ENCODE data around the gene SUSD2. TPM values are rescaled to one million over a fixed set of nuclear protein-coding genes. Genes with fewer than 3 reads are reported as not detected.

Gene SUSD2
- polyA plus RNA-seq, 1 donor (not counting 4 experiments of a cell fraction or from before 2014, with no cell fraction given) = 0.01 TPM

DNA sequence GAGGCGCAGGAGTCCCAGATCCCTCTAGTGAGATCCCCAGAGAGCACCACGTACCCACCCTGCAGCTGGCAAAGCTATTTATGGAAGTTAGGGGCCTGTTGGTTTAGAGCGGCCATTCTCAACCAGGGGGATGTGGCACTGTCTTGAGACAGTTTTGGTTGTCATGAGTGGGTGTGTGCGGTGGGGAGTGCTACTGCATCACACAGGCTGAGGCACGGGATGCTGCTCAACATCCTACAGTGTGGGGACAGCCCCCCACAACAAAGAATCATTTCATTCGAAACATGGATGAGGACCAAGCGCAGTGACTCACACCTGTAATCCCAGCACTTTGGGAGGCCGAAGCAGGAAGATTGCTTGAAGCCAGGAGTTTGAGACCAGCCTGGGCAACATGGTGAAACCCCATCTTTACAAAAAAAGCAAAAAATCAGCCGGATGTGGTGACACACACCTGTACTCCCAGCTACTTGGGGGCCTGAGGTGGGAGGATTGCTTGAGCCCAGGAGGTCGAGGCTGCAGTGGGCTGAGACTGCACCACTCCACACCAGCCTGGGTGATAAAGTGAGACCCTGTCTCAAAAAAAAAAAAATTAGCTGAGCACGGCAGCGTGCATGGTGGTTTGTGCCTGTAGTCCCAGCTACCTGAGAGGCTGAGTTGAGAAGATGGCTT lies 35.4 kb downstream of the SUSD2 start:
- no peak for FAIRE-seq
- Histone ChIP-seq H3K36me3 (ENCODE audit: control insufficient read depth in 2 of 2, extremely low read depth in 1 of 2, insufficient read depth in 2 of 2, low read length in 2 of 2) (no peaks in the 10 kb centered on the region), H3K4me3 (ENCODE audit: control insufficient read depth in 2 of 3, extremely low read depth in 1 of 3, insufficient read depth in 2 of 3, low read depth in 1 of 3, low read length in 3 of 3) (no peak overlapping the region), H3K27ac (ENCODE audit: control insufficient read depth, insufficient read depth, low read length) (no peak overlapping the region), H2AFZ (ENCODE audit: control insufficient read depth, low read length) (no peak overlapping the region), H3K4me1 (ENCODE audit: control insufficient read depth, extremely low read depth, insufficient read depth, low read length) (no peaks in the 10 kb centered on the region), H3K4me2 (ENCODE audit: control insufficient read depth, extremely low read depth, insufficient read depth, low read depth, low read length) (no peak overlapping the region), H3K27me3 (ENCODE audit: control insufficient read depth, extremely low read depth, insufficient read depth, low read length) (no peaks in the 10 kb centered on the region), H3K9me1 (ENCODE audit: control insufficient read depth, extremely low read depth, insufficient read depth, low read length) (no peaks in the 10 kb centered on the region), H3K79me2 (ENCODE audit: control insufficient read depth, insufficient read depth, low read length) (no peaks in the 10 kb centered on the region), H3K9me3 (ENCODE audit: control insufficient read depth, low read depth, low read length) (no peaks in the 10 kb centered on the region), H3K9ac (ENCODE audit: control insufficient read depth, extremely low read depth, insufficient read depth, low read length) (no peak overlapping the region), H4K20me1 (ENCODE audit: control insufficient read depth, extremely low read depth, insufficient read depth, low read length) (no peaks in the 10 kb centered on the region)
- TF ChIP-seq CTCF (optimal IDR thresholded peaks at IDR 0.05 in 1 of 3, IDR thresholded peaks at IDR 0.05 in 1 of 3, conservative IDR thresholded peaks at IDR 0.05 in 1 of 3; ENCODE audit: extremely low read depth in 1 of 3, insufficient read depth in 2 of 3, low read length in 3 of 3) = no peak
- no peak for TF ChIP-seq EZH2 (IDR thresholded peaks at IDR 0.05; ENCODE audit: low read length)
- DNase-seq (ENCODE audit: low read depth, low spot score) = no peak
- dilution Hi-C loops (cut with MboI; ENCODE audit: extremely low pct_ligation_motif_present, low sequenced_read_pairs) = no loop called here

- no peak overlapping the region for H3K4me2 ChIP-seq (ENCODE audit: control insufficient read depth, extremely low read depth, insufficient read depth, low read depth, low read length)
- no peak overlapping the region for H3K27ac ChIP-seq (ENCODE audit: control insufficient read depth, insufficient read depth, low read length)
- no peaks in the 10 kb centered on the region for H3K9me1 ChIP-seq (ENCODE audit: control insufficient read depth, extremely low read depth, insufficient read depth, low read length)
- no peaks in the 10 kb centered on the region for H3K79me2 ChIP-seq (ENCODE audit: control insufficient read depth, insufficient read depth, low read length)
- dilution Hi-C loops (cut with MboI; ENCODE audit: extremely low pct_ligation_motif_present, low sequenced_read_pairs) = no loop called here
- H3K27me3 ChIP-seq (ENCODE audit: control insufficient read depth, extremely low read depth, insufficient read depth, low read length) = no peaks in the 10 kb centered on the region
- H3K4me3 ChIP-seq (ENCODE audit: control insufficient read depth in 2 of 3, extremely low read depth in 1 of 3, insufficient read depth in 2 of 3, low read depth in 1 of 3, low read length in 3 of 3) = no peak overlapping the region
- no peaks in the 10 kb centered on the region for H4K20me1 ChIP-seq (ENCODE audit: control insufficient read depth, extremely low read depth, insufficient read depth, low read length)
- H2AFZ ChIP-seq (ENCODE audit: control insufficient read depth, low read length) = no peak overlapping the region
- TF ChIP-seq EZH2 (IDR thresholded peaks at IDR 0.05; ENCODE audit: low read length) (no peak), CTCF (optimal IDR thresholded peaks at IDR 0.05 in 1 of 3, IDR thresholded peaks at IDR 0.05 in 1 of 3, conservative IDR thresholded peaks at IDR 0.05 in 1 of 3; ENCODE audit: extremely low read depth in 1 of 3, insufficient read depth in 2 of 3, low read length in 3 of 3) (no peak)
- FAIRE-seq (no peak), DNase-seq (ENCODE audit: low read depth, low spot score) (no peak)
- H3K4me1 ChIP-seq (ENCODE audit: control insufficient read depth, extremely low read depth, insufficient read depth, low read length) = no peaks in the 10 kb centered on the region
- no peaks in the 10 kb centered on the region for H3K9me3 ChIP-seq (ENCODE audit: control insufficient read depth, low read depth, low read length)
- H3K9ac ChIP-seq (ENCODE audit: control insufficient read depth, extremely low read depth, insufficient read depth, low read length) = no peak overlapping the region
- no peaks in the 10 kb centered on the region for H3K36me3 ChIP-seq (ENCODE audit: control insufficient read depth in 2 of 2, extremely low read depth in 1 of 2, insufficient read depth in 2 of 2, low read length in 2 of 2)
These were observed 36.1 kb downstream of the SUSD2 start for GRCh38 chr22:24217384-24217783.

Measured in keratinocyte (primary cell).